ENCODE results near the gene KLHL29.

DNA sequence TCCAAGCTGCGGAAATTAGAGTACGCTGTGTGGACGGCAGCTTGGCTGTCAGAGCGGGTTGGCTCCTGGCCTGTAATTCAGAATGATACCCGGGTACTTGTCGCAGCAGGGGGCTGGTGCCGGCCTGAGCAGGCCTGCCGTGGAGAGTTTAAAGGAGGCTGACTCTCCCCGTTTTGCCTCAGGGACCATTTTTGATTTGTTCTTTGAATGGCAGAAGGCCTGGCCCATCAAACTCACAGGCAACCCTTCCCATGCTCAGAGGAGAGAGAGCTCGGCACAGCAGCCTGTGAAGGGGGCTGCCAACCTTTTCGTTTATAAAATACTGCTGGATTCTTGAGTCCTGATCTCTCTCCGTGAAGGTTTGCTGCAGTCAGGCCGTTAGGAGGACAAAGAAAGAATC, 151.3 kb downstream of the KLHL29 start:
- TF ChIP-seq, protein P1, sequence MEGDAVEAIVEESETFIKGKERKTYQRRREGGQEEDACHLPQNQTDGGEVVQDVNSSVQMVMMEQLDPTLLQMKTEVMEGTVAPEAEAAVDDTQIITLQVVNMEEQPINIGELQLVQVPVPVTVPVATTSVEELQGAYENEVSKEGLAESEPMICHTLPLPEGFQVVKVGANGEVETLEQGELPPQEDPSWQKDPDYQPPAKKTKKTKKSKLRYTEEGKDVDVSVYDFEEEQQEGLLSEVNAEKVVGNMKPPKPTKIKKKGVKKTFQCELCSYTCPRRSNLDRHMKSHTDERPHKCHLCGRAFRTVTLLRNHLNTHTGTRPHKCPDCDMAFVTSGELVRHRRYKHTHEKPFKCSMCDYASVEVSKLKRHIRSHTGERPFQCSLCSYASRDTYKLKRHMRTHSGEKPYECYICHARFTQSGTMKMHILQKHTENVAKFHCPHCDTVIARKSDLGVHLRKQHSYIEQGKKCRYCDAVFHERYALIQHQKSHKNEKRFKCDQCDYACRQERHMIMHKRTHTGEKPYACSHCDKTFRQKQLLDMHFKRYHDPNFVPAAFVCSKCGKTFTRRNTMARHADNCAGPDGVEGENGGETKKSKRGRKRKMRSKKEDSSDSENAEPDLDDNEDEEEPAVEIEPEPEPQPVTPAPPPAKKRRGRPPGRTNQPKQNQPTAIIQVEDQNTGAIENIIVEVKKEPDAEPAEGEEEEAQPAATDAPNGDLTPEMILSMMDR (conservative IDR thresholded peaks at IDR 0.05; ENCODE audit: low read depth in 2 of 2): no peak
- TF ChIP-seq CREB1 (CRISPR knock-in tag; IDR thresholded peaks at IDR 0.05; ENCODE audit: low read depth) (no peak), POLR2AphosphoS5 (IDR thresholded peaks at IDR 0.05; ENCODE audit: low read depth) (no peak)
